ENCODE data around the gene TRAF7.

TRAF7 gene

GRCh38 chr16:2167068-2167638 is 11.6 kb downstream of the TRAF7 start:
- DNase-seq: no peak

DNA sequence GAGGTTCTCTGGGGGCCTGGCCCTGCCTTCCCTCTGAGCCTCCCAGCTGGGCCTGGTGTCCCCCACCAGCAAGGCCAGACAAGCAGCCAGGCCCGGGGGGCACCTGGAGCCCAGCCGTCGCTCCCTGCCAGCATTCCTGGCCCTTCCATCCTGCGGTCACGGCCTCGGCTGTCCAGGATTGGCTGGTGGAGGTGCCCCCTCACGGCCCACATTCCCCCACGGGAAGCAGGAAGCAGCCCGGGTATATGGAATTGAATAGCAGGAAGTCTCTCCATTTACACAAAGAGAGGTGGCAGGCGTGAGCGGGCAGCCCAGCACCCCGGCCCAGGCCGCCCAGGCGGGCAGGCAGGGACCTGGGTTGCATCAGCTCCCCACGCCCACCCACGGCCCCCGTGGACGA is 14.5 kb downstream of the TRAF7 start:
- DNase-seq: no peak

DNA sequence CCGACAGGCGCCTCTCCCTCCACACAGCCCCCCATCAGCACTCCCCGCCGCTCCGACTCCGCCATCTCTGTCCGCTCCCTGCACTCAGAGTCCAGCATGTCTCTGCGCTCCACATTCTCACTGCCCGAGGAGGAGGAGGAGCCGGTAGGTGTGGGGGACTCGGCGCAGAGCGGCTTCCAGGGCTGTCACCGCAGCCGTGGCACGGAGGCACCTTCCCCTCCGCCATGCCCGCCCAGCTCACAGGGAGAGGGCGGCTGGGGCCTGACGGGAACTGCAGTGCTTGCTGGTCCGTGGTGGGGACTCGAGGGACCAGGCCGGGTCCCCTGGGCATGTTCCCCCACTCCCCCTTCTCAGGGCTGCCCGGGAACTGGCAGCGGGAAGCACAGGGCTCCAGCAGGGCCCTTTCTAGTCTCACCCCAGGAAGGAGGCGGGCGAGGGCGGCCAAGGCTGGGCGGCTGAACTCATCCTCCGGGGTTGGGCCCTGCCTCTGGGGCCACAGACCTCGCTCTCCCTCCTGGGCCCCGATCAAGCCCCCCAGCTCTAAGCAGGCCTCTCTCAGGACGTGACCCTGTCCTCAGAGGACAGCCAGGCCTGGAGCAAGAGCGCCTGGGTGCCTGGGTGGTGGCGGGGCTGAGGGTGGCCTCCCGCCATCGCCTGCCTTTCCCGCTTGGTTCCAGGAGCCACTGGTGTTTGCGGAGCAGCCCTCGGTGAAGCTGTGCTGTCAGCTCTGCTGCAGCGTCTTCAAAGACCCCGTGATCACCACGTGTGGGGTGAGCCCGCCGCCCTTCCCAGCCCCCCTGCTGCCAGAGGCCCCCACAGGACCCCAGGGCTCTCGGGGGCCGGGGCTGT is 15.2 kb downstream of the TRAF7 start:
- DNase-seq: no peak

GRCh38 chr16:2171601-2172178 is 16.1 kb downstream of the TRAF7 start:
- no peak for DNase-seq

- no peak for DNase-seq
These were observed 17.2 kb downstream of the TRAF7 start for GRCh38 chr16:2172688-2173335.

- DNase-seq: no peak
These were observed 17.8 kb downstream of the TRAF7 start for GRCh38 chr16:2173366-2173765.

DNA sequence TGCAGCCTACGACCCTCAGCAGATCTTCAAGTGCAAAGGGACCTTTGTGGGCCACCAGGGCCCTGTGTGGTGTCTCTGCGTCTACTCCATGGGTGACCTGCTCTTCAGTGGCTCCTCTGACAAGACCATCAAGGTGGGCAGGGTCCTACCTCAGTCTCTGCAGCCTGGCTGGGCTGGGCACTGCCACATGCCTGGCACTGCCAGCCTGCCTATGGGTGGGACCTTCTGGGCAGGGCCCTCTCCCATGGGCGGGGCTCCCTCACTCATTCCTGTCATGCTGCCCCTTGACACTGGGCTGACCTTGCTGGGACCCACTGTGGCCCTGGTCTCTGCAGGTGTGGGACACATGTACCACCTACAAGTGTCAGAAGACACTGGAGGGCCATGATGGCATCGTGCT is 18.3 kb downstream of the TRAF7 start:
- no peak for DNase-seq

DNA sequence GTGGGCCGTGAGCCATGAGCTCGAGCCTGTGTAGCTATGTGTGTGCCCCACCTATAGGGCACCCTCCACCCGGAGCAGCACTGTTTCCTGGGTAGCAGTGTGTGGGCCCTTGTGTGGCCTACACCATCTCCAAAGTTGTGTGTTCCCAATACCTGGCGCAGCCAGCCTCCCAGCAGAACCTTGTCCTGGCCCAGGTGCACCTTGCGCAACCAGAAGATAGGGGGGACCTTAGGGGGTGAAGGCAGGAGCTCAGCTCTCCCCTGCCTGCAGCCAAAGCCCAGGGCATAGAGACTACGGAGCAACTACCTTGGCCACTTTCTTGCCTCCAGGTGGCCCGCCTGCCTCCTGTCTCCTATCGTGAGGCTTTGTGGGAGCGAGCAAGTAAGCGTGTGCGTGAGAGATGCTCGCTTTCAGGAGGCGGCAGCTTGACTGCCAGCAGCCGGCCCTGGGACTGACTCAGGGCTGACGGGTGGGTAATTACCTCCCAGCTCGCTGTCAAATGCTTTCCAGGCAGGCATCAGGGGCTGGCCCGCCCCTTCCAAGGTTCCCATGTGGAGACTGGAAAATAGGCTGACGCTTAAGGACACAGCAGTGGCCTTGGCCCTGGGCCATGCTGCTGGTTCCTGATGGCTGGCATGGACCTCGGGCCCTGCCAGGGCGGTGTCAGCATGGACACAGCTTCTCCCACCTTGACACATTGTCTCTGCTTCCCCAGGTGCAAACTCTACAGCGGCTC is 19.0 kb downstream of the TRAF7 start:
- no peak for DNase-seq

- DNase-seq: no peak
These were observed 19.9 kb downstream of the TRAF7 start for GRCh38 chr16:2175454-2175853.

DNA sequence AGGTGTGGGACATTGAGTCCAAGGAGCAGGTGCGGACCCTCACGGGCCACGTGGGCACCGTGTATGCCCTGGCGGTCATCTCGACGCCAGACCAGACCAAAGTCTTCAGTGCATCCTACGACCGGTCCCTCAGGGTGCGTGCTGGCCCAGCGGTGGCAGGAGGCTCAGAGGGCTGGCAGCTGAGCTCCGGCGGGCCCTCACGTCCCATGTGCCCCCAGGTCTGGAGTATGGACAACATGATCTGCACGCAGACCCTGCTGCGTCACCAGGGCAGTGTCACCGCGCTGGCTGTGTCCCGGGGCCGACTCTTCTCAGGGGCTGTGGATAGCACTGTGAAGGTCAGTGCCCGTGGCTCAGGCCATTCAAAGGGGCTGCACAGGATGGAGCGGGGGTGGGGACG is 20.5 kb downstream of the TRAF7 start:
- no peak for DNase-seq

- DNase-seq: no peak
These were observed 21.5 kb downstream of the TRAF7 start for GRCh38 chr16:2177101-2177500.

GRCh38 chr16:2177561-2177960 is 22.0 kb downstream of the TRAF7 start:
- DNase-seq: no peak

DNA sequence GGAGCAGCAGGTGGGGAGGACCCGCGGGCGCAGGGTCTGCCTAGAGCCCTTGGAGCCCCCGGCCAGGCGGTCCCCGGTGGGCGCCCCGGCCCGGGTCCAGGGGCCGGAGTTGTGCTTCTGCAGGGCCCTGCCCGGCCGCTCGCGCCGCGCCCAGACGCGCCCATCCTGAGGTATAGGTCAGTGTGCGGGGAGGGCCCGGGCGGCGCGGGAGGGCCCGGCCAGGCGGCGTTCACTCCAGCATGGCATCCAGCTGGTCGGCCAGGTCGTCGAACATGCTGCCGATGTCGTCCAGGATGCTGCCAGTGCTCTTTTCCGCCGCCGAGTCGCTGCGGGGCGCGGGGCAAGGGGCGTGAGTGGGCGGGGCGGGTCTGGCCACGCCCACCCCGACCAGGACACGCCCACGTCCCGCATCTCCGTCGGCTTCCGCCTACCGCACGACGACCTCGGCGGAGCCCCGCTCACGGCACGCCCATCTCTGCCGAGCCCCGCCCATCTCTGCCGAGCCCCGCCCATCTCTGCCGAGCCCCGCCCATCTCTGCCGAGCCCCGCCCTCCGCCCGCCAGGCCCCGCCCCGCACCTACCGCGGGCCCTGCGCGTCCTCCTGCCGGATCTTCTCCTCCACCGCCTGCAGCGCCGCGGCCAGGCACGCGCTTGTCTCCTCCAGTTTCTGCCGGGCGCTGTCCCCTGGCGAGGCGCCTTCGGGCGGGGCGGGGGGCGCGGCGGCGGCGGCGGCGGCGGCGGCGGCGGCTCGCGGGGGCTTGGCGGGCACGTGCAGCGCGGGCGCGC is 22.9 kb downstream of the TRAF7 start:
- DNase-seq: no peak

- DNase-seq: no peak
These were observed 23.5 kb downstream of the TRAF7 start for GRCh38 chr16:2179107-2179501.

GRCh38 chr16:2179576-2179975 is 24.0 kb downstream of the TRAF7 start:
- no peak for DNase-seq

DNA sequence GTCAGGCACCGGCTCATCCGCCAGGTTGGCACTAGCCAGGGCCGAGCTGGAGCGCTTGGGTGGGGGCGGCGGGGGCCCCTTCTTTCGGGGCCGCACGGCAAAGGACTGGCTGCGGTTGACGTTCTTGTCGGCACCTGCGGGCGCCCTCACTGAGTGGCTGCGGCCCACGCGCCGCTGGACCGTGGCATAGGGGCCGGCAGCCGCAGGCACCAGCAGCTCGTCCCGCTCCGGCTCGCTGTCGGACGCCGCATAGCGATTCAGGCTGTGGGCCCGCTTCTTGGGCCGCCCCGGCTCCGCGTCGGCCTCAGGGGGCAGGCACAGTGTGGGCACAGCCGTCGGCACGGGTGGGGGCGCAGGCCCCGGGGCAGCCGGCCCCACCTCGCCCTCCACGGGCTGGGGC is 24.9 kb downstream of the TRAF7 start:
- no peak for DNase-seq

GRCh38 chr16:2180962-2181923 is 25.7 kb downstream of the TRAF7 start:
- no peak for DNase-seq

GRCh38 chr16:2181952-2182351 is 26.4 kb downstream of the TRAF7 start:
- DNase-seq: no peak

DNA sequence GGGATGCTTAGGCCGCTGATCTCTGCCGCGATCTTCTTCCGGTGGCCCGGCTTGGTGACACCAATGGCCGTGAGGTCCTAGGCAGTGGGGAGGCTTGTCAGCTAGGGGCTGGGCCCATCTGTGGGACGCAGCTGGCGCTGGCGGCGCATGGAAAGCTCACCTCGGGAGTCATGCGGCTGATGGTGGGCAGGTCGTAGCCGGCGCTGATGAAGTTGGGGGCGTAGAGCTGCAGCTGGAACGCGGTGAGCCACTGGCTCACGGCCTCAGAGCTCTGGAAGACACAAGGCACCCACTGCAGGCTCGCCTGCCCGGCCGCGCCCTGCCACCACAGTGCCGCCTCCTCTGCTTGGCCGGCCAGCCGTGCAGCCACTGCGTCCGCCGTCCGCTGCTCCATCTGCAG is 28.1 kb downstream of the TRAF7 start:
- no peak for DNase-seq

GRCh38 chr16:2184346-2184745 is 28.8 kb downstream of the TRAF7 start:
- no peak for DNase-seq

- no peak for DNase-seq
These were observed 29.4 kb downstream of the TRAF7 start for GRCh38 chr16:2184962-2185361.
